K562 (cell line): ENCODE measurements around the gene DNMT1. TPM values are rescaled to one million over a fixed set of nuclear protein-coding genes. Genes with fewer than 3 reads are reported as not detected.

Experiments
- CXXC5 ChIP-seq: fragments of 250-450 bp; sonication (Bioruptor Pico); IDR thresholded peaks from 2 replicates; pipeline ENCODE4 v1.8.0; 2022; ENCODE audit warnings: inconsistent platforms, mild to moderate bottlenecking, moderate library complexity
- ELF1 ChIP-seq: fragments of 200-800 bp; sonication (Bioruptor generic); IDR thresholded peaks from 2 replicates; pipeline ENCODE4 v1.6.1; 2016; ENCODE audit warnings: missing genetic modification characterization, missing compliant biosample characterization
- ETS2 ChIP-seq: IDR thresholded peaks from 2 replicates; pipeline ENCODE4 v1.6.1; 2016; ENCODE audit warnings: borderline replicate concordance, missing genetic modification characterization, mild to moderate bottlenecking, moderate library complexity, missing compliant biosample characterization; ENCODE audit not compliant: poor library complexity, severe bottlenecking
- GTF2F1 ChIP-seq: IDR thresholded peaks from 2 replicates; pipeline ENCODE4 v1.6.1; 2011; ENCODE audit warnings: low read depth, low read length, improper control_type of control experiment
- HDAC2 ChIP-seq: fragments of 450-650 bp; IDR thresholded peaks from 2 replicates; pipeline ENCODE4 v1.6.1; 2016; ENCODE audit warnings: mild to moderate bottlenecking
- ILF3 ChIP-seq: fragments of 450-650 bp; IDR thresholded peaks from 2 replicates; pipeline ENCODE4 v1.6.1; 2018; ENCODE audit warnings: antibody characterized with exemption, mild to moderate bottlenecking, moderate library complexity, borderline replicate concordance
- JUNB ChIP-seq: fragments of 450-650 bp; formaldehyde crosslinking; conservative IDR thresholded peaks from 2 replicates; pipeline ENCODE4 v1.4.0; 2020; ENCODE audit warnings: mild to moderate bottlenecking
- MECOM ChIP-seq: fragments of 250-450 bp; sonication (Bioruptor Pico); IDR thresholded peaks from 2 replicates; pipeline ENCODE4 v1.8.0; 2022; ENCODE audit warnings: inconsistent platforms
- MED1 ChIP-seq: sonication (generic); formaldehyde crosslinking; IDR thresholded peaks from 2 replicates; pipeline ENCODE4 v1.8.1; 2023; ENCODE audit warnings: missing genetic modification reagents, borderline replicate concordance
- POLR2A ChIP-seq: fragments of 450-650 bp; conservative IDR thresholded peaks from 2 replicates; pipeline ENCODE4 v1.6.1; 2016
- SREBF1 ChIP-seq: fragments of 150-350 bp; IDR thresholded peaks from 2 replicates; pipeline ENCODE4 v1.6.1; 2014; ENCODE audit warnings: antibody characterized with exemption, low read depth, low read length, borderline replicate concordance
- ZNF121 ChIP-seq: sonication (generic); formaldehyde crosslinking; conservative IDR thresholded peaks from 2 replicates; pipeline ENCODE4 v1.8.0; 2022; ENCODE audit warnings: missing genetic modification reagents
- ZNF253 ChIP-seq: fragments of 250-450 bp; sonication (Bioruptor Pico); conservative IDR thresholded peaks from 2 replicates; pipeline ENCODE4 v1.6.1; 2021; ENCODE audit warnings: mild to moderate bottlenecking
- ZNF324 ChIP-seq: fragments of 250-450 bp; sonication (Bioruptor Pico); IDR thresholded peaks from 2 replicates; pipeline ENCODE4 v1.4.0; 2020; ENCODE audit warnings: mild to moderate bottlenecking
- ZNF444 ChIP-seq: fragments of 250-450 bp; sonication (Bioruptor Pico); IDR thresholded peaks from 2 replicates; pipeline ENCODE4 v1.4.0; 2020; ENCODE audit warnings: mild to moderate bottlenecking, moderate library complexity
- polyA plus RNA-seq, 8 experiments: library from polyadenylated mRNA; depleted of rRNA in 4 of 8; stranded (reverse) in 5 of 8; unstranded in 3 of 8; fragments of >200 nt; fragmentation: Nextera tagmentation in 2 of 8; fragmentation: Illumina TruSeq in 1 of 8; extraction: Ambion mirVana in 2 of 8; extraction: Trizol in 1 of 8; gene quantifications; 2 replicates each; pipeline versions ENCODE4 v1.2.1 to v1.2.3, GENCODE V29; 2011 to 2014; ENCODE audit warnings: inconsistent platforms in 1 of 8, missing spikeins in 1 of 8
- total RNA-seq, 7 experiments: library from RNA; depleted of rRNA in 6 of 7; stranded (reverse); fragments of >200 nt in 6 of 7; fragmentation: Illumina TruSeq in 2 of 7; extraction: Trizol in 2 of 7; gene quantifications; 2 replicates each; pipeline versions ENCODE4 v1.2.1 to v1.2.3, GENCODE V29; 2011 to 2021; ENCODE audit warnings: low replicate concordance in 1 of 7
- TF ChIP-seq, protein P1 (sequence below): sonication (generic); formaldehyde crosslinking; IDR thresholded peaks from 2 replicates; pipeline ENCODE4 v1.8.0; 2022; ENCODE audit warnings: mild to moderate bottlenecking, low read depth, missing genetic modification reagents
- TF ChIP-seq, protein P2 (sequence below): fragments of 200-800 bp; sonication (Bioruptor generic); IDR thresholded peaks from 2 replicates; pipeline ENCODE4 v1.6.1; 2016; ENCODE audit warnings: missing genetic modification characterization, missing compliant biosample characterization
- TF ChIP-seq, protein P3 (sequence below): IDR thresholded peaks from 2 replicates; pipeline ENCODE4 v1.6.1; 2011; ENCODE audit not compliant: insufficient read length; ENCODE audit errors: extremely low read depth
- TF ChIP-seq, protein P4 (sequence below): fragments of 450-650 bp; IDR thresholded peaks from 2 replicates; pipeline ENCODE4 v1.6.1; 2016; ENCODE audit warnings: missing biosample characterization, missing genetic modification characterization
- TF ChIP-seq, protein P5 (sequence below): fragments of 450-650 bp; formaldehyde crosslinking; IDR thresholded peaks from 2 replicates; pipeline ENCODE4 v1.4.0; 2020; ENCODE audit warnings: mild to moderate bottlenecking, moderate library complexity

The DNMT1 gene
- total and polyA plus RNA-seq, 9 of the 15 experiments (the other 6 are each of a cell fraction or from before 2014, with no cell fraction given) = 80.1 to 271 (median 121) TPM

DNA sequence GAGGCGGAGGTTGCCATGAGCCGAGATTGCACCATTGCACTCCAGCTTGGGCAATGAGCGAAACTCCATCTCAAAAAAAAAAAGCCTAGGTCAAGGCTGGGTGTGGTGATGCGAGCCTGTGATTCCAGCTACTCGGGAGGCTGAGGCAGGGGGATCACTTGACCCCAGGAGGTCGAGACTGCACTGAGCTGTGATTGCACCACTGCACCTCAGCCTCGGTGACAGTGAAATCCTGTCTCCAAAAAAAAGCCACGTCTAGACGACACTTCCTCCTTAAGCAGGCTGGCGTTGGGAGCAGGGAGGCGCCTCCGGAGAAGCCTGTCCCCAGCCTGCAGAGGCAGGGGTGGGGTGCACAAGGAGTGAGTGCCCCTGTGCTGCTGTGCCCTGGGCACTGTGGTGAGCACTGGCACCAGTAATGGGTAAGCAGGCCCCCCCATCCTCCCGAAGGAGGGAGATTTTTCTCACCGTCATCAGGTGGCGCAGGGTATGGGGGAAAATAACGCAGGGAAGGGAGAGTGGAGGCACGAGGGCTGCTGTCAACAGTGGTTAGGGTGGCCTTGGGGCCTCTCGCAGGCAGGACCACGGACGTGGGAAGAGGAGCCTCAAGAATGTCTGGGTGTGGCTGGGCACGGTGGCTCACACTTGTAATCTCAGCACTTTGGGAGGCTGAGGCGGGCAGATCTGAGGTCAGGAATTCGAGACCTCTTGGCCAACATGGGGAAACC is 82.6 kb downstream of the DNMT1 start (continued):
- TF ChIP-seq, protein P1, sequence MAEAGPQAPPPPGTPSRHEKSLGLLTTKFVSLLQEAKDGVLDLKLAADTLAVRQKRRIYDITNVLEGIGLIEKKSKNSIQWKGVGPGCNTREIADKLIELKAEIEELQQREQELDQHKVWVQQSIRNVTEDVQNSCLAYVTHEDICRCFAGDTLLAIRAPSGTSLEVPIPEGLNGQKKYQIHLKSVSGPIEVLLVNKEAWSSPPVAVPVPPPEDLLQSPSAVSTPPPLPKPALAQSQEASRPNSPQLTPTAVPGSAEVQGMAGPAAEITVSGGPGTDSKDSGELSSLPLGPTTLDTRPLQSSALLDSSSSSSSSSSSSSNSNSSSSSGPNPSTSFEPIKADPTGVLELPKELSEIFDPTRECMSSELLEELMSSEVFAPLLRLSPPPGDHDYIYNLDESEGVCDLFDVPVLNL (CRISPR knock-in tag) = no peak
- TF ChIP-seq CXXC5 (CRISPR knock-in tag) (no peak), SREBF1 (no peak), POLR2A (peak; percentile 60), GTF2F1 (no peak), ZNF324 (no peak), ILF3 (peak; percentile 79; the same call in 1 of the 2 replicates), HDAC2 (no peak), ZNF121 (CRISPR knock-in tag) (peak; percentile 38; the same call in 1 of the 2 replicates), ELF1 (tag) (no peak), ETS2 (tag) (no peak), MED1 (CRISPR knock-in tag) (no peak), MECOM (CRISPR knock-in tag) (no peak), JUNB (CRISPR knock-in tag) (no peak), ZNF253 (CRISPR knock-in tag) (no peak), ZNF444 (CRISPR knock-in tag) (no peak)
- TF ChIP-seq, protein P2, sequence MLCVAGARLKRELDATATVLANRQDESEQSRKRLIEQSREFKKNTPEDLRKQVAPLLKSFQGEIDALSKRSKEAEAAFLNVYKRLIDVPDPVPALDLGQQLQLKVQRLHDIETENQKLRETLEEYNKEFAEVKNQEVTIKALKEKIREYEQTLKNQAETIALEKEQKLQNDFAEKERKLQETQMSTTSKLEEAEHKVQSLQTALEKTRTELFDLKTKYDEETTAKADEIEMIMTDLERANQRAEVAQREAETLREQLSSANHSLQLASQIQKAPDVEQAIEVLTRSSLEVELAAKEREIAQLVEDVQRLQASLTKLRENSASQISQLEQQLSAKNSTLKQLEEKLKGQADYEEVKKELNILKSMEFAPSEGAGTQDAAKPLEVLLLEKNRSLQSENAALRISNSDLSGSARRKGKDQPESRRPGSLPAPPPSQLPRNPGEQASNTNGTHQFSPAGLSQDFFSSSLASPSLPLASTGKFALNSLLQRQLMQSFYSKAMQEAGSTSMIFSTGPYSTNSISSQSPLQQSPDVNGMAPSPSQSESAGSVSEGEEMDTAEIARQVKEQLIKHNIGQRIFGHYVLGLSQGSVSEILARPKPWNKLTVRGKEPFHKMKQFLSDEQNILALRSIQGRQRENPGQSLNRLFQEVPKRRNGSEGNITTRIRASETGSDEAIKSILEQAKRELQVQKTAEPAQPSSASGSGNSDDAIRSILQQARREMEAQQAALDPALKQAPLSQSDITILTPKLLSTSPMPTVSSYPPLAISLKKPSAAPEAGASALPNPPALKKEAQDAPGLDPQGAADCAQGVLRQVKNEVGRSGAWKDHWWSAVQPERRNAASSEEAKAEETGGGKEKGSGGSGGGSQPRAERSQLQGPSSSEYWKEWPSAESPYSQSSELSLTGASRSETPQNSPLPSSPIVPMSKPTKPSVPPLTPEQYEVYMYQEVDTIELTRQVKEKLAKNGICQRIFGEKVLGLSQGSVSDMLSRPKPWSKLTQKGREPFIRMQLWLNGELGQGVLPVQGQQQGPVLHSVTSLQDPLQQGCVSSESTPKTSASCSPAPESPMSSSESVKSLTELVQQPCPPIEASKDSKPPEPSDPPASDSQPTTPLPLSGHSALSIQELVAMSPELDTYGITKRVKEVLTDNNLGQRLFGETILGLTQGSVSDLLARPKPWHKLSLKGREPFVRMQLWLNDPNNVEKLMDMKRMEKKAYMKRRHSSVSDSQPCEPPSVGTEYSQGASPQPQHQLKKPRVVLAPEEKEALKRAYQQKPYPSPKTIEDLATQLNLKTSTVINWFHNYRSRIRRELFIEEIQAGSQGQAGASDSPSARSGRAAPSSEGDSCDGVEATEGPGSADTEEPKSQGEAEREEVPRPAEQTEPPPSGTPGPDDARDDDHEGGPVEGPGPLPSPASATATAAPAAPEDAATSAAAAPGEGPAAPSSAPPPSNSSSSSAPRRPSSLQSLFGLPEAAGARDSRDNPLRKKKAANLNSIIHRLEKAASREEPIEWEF = no peak
- TF ChIP-seq, protein P3, sequence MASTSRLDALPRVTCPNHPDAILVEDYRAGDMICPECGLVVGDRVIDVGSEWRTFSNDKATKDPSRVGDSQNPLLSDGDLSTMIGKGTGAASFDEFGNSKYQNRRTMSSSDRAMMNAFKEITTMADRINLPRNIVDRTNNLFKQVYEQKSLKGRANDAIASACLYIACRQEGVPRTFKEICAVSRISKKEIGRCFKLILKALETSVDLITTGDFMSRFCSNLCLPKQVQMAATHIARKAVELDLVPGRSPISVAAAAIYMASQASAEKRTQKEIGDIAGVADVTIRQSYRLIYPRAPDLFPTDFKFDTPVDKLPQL = no peak
- TF ChIP-seq, protein P4, sequence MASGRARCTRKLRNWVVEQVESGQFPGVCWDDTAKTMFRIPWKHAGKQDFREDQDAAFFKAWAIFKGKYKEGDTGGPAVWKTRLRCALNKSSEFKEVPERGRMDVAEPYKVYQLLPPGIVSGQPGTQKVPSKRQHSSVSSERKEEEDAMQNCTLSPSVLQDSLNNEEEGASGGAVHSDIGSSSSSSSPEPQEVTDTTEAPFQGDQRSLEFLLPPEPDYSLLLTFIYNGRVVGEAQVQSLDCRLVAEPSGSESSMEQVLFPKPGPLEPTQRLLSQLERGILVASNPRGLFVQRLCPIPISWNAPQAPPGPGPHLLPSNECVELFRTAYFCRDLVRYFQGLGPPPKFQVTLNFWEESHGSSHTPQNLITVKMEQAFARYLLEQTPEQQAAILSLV = no peak
- TF ChIP-seq, protein P5, sequence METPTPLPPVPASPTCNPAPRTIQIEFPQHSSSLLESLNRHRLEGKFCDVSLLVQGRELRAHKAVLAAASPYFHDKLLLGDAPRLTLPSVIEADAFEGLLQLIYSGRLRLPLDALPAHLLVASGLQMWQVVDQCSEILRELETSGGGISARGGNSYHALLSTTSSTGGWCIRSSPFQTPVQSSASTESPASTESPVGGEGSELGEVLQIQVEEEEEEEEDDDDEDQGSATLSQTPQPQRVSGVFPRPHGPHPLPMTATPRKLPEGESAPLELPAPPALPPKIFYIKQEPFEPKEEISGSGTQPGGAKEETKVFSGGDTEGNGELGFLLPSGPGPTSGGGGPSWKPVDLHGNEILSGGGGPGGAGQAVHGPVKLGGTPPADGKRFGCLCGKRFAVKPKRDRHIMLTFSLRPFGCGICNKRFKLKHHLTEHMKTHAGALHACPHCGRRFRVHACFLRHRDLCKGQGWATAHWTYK (CRISPR knock-in tag) = no peak
